GM12878 (cell line): ENCODE data around the gene DCST1. TPM values are rescaled to one million over a fixed set of nuclear protein-coding genes. Genes with fewer than 3 reads are reported as not detected.

Experiments
- ATAC-seq: fragments of 200-7000 bp; cut with Tn5 transposase; 3 replicates; pipeline ENCODE4 v1.9.1; 2020; ENCODE audit warnings: mild to moderate bottlenecking, moderate library complexity
- BruUV-seq: library from RNA; stranded (reverse); fragments of 400-500 nt; replicated peaks from 2 replicates; lab custom pipeline; 2021; lab: Mats Ljungman, UMichigan
- CTCF ChIA-PET: fragments of 300-600 bp; sonication (Branson Sonifier 250); formaldehyde crosslinking; extraction: SDS; loops from one replicate; lab custom pipeline; 2021; ENCODE audit warnings: inconsistent platforms; lab: Yijun Ruan, JAX
- POLR2A ChIA-PET: fragments of 350-600 bp; formaldehyde crosslinking; extraction: SDS; loops from one replicate; lab custom pipeline; 2021; ENCODE audit warnings: inconsistent platforms; lab: Charles Lee
- RAD21 ChIA-PET: fragments of 300-600 bp; sonication (Branson Sonifier 250); formaldehyde crosslinking; loops from one replicate; lab custom pipeline; 2023; ENCODE audit warnings: antibody characterized with exemption; ENCODE audit not compliant: unreplicated experiment; lab: Charles Lee
- SMC1A ChIA-PET: fragments of 300-600 bp; sonication (Branson Sonifier 250); formaldehyde crosslinking; loops from one replicate; lab custom pipeline; 2023; ENCODE audit not compliant: unreplicated experiment, uncharacterized antibody; lab: Charles Lee
- DNase-seq: peaks from one replicate; pipeline ENCODE4 v3.0.0-alpha.2; 2011; ENCODE audit warnings: low read depth, low spot score
- FAIRE-seq: peaks from 3 replicates; lab custom pipeline; 2011; peaks lifted over from hg19 to GRCh38; lab: Jason Lieb, UNC
- H2AFZ ChIP-seq: 2 replicates; pipeline ENCODE4 v1.6.0; 2011; ENCODE audit warnings: low read depth, low read length, control low read depth; ENCODE audit not compliant: control insufficient read depth
- H3K27ac ChIP-seq: 2 replicates; pipeline ENCODE4 v1.5.1; 2011; ENCODE audit warnings: control low read depth; ENCODE audit not compliant: control insufficient read depth, insufficient read depth
- H3K27me3 ChIP-seq, 2 experiments: replicated peaks in 1 of 2; 2 replicates each; pipeline versions ENCODE4 v1.6.0 to v1.6.1; 2011; ENCODE audit warnings: low read length in 1 of 2; ENCODE audit not compliant: control insufficient read depth in 2 of 2, insufficient read depth in 2 of 2
- H3K36me3 ChIP-seq, 2 experiments: 2 replicates each; pipeline ENCODE4 v1.5.1; 2011; ENCODE audit warnings: low read length in 1 of 2; ENCODE audit not compliant: control insufficient read depth in 2 of 2, insufficient read depth in 2 of 2
- H3K4me1 ChIP-seq: 2 replicates; pipeline ENCODE4 v1.6.1; 2011; ENCODE audit warnings: mild to moderate bottlenecking, low read length, moderate library complexity, mixed read lengths; ENCODE audit not compliant: control insufficient read depth, insufficient read depth
- H3K4me2 ChIP-seq: 2 replicates; pipeline ENCODE4 v1.6.0; 2011; ENCODE audit warnings: control low read depth; ENCODE audit not compliant: control insufficient read depth, insufficient read depth
- H3K4me3 ChIP-seq: fragments of 200-600 bp; sonication (generic); 2 replicates; pipeline ENCODE4 v1.5.1; 2016
- H3K79me2 ChIP-seq: 2 replicates; pipeline ENCODE4 v1.6.0; 2011; ENCODE audit warnings: low read length; ENCODE audit not compliant: control insufficient read depth, insufficient read depth
- H3K9ac ChIP-seq: 2 replicates; pipeline ENCODE4 v1.8.0; 2011; ENCODE audit warnings: low read length, control low read depth, mixed read lengths; ENCODE audit not compliant: control insufficient read depth, insufficient read depth
- H3K9me3 ChIP-seq: replicated peaks from 3 replicates; pipeline ENCODE4 v1.5.1; 2011; ENCODE audit warnings: mild to moderate bottlenecking, low read length; ENCODE audit not compliant: control insufficient read depth, insufficient read depth
- H4K20me1 ChIP-seq: 2 replicates; pipeline ENCODE4 v1.6.0; 2011; ENCODE audit not compliant: control insufficient read depth, insufficient read depth
- BCL11A ChIP-seq: IDR thresholded peaks from 2 replicates; pipeline ENCODE4 v1.6.1; 2011; ENCODE audit warnings: low read depth, low read length
- CEBPB ChIP-seq, 2 experiments: fragments of 150-350 bp in 1 of 2; IDR thresholded peaks; 2 replicates each; pipeline ENCODE4 v1.6.1; 2012 to 2014; ENCODE audit warnings: low read depth in 2 of 2, low read length in 2 of 2, borderline replicate concordance in 1 of 2, inconsistent platforms in 1 of 2
- CHD4 ChIP-seq: fragments of 200-600 bp; sonication (generic); IDR thresholded peaks from 2 replicates; pipeline ENCODE4 v1.6.1; 2016; ENCODE audit warnings: mild to moderate bottlenecking
- CREB1 ChIP-seq: IDR thresholded peaks from 2 replicates; pipeline ENCODE4 v1.6.1; 2012; ENCODE audit warnings: low read depth, mild to moderate bottlenecking, inconsistent platforms
- EP300 ChIP-seq, 2 experiments: fragments of 150-350 bp in 1 of 2; IDR thresholded peaks; 2 replicates each; pipeline ENCODE4 v1.6.1; 2011 to 2012; ENCODE audit warnings: low read depth in 2 of 2, low read length in 2 of 2, borderline replicate concordance in 1 of 2, improper control_type of control experiment in 1 of 2, inconsistent platforms in 1 of 2; ENCODE audit not compliant: control insufficient read depth in 1 of 2
- HCFC1 ChIP-seq: fragments of 150-350 bp; IDR thresholded peaks from 2 replicates; pipeline ENCODE4 v1.6.1; 2014; ENCODE audit warnings: low read length
- KLF5 ChIP-seq: fragments of 450-650 bp; IDR thresholded peaks from 2 replicates; pipeline ENCODE4 v1.6.1; 2014; ENCODE audit warnings: mild to moderate bottlenecking; ENCODE audit not compliant: partially characterized antibody
- MXI1 ChIP-seq: fragments of 150-350 bp; IDR thresholded peaks from 2 replicates; pipeline ENCODE4 v1.6.1; 2011; ENCODE audit warnings: low read depth, mild to moderate bottlenecking, inconsistent platforms, low read length, improper control_type of control experiment
- NFIC ChIP-seq: IDR thresholded peaks from 2 replicates; pipeline ENCODE4 v1.6.1; 2012; ENCODE audit warnings: low read depth, mild to moderate bottlenecking, inconsistent platforms, low read length, moderate library complexity
- PKNOX1 ChIP-seq: fragments of 450-650 bp; IDR thresholded peaks from 2 replicates; pipeline ENCODE4 v1.6.1; 2016; ENCODE audit warnings: mild to moderate bottlenecking
- SREBF2 ChIP-seq: IDR thresholded peaks from 2 replicates; pipeline ENCODE4 v1.6.1; 2012; ENCODE audit warnings: mild to moderate bottlenecking, low read length
- STAT3 ChIP-seq: IDR thresholded peaks from 2 replicates; pipeline ENCODE4 v1.6.1; 2011; ENCODE audit warnings: low read depth, low read length, improper control_type of control experiment
- SUPT20H ChIP-seq: IDR thresholded peaks from 2 replicates; pipeline ENCODE4 v1.6.1; 2011; ENCODE audit warnings: low read depth, mild to moderate bottlenecking, low read length, moderate library complexity, borderline replicate concordance; ENCODE audit not compliant: control insufficient read depth
- ZNF24 ChIP-seq: fragments of 450-650 bp; IDR thresholded peaks from 2 replicates; pipeline ENCODE4 v1.6.1; 2017; ENCODE audit warnings: antibody characterized with exemption, mild to moderate bottlenecking
- WGBS: methylation state at CpG from one replicate; pipeline ENCODE4 v1.1.6; 2016; ENCODE audit warnings: low lambda C conversion rate; ENCODE audit not compliant: insufficient replicate concordance, insufficient coverage; ENCODE audit errors: missing lambda C conversion rate; 5-methylcytosine and 5-hydroxymethylcytosine counted together
- in situ Hi-C: fragments of 300-500 bp; cut with MboI; formaldehyde crosslinking; loops from 9 replicates; pipeline ENCODE4 v1.14.3; 2018; ENCODE audit warnings: mixed read lengths
- intact Hi-C: fragments of 100-400 bp; cut with micrococcal nuclease; formaldehyde crosslinking; loops from one replicate; pipeline ENCODE4 v1.14.2; 2022; ENCODE audit not compliant: unreplicated experiment
- polyA plus RNA-seq, 11 experiments: library from polyadenylated mRNA; depleted of rRNA in 4 of 11; unstranded in 6 of 11; stranded (reverse) in 5 of 11; fragments of >200 nt; fragmentation: Nextera tagmentation in 4 of 11; fragmentation: Illumina TruSeq in 1 of 11; extraction: Ambion mirVana in 4 of 11; extraction: Trizol in 1 of 11; gene quantifications; 1 replicate in 1 of 11; 2 replicates in 10 of 11; pipeline versions ENCODE4 v1.2.1 to v1.2.3, GENCODE V29; 2011 to 2016; ENCODE audit warnings: inconsistent platforms in 2 of 11, missing spikeins in 2 of 11, low read depth in 1 of 11
- total RNA-seq, 4 experiments: library from RNA; depleted of rRNA in 3 of 4; stranded (reverse); fragments of >200 nt in 3 of 4; fragmentation: Illumina TruSeq in 1 of 4; extraction: Trizol in 1 of 4; gene quantifications; 2 replicates each; pipeline versions ENCODE4 v1.2.1 to v1.2.3, GENCODE V29; 2013 to 2021
- TF ChIP-seq, protein P1 (sequence below): fragments of 450-650 bp; IDR thresholded peaks from 2 replicates; pipeline ENCODE4 v1.6.1; 2017; ENCODE audit warnings: mild to moderate bottlenecking, low read depth, inconsistent platforms; ENCODE audit not compliant: poor library complexity, severe bottlenecking

Gene DCST1
- total and polyA plus RNA-seq, 10 of the 15 experiments (the other 5 are each of a cell fraction or from before 2014, with no cell fraction given): not detected

DNA sequence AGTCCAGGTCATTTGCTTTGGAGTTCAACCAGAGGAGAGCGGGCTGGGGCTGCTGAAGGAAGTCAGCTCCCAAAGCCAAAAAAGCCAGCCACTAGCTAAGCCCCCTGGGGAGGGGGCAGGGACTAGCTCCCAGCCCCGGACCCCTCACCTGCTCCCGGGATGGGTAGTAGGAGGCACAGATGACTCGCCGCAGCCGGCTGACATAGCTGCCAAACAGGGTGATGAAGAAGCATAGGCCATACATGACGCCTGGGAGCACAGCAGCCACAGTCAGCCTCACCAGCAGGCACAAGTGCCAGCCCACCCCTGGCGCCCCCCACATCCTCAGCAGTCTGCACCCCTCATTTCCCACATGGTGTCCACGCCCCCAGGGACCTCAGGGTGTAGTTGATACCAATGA lies 7.5 kb upstream of the DCST1 start:
- H3K9me3 ChIP-seq: no peaks in the 10 kb centered on the region
- 29% methylated on average over 9 of the region's 9 CpGs for WGBS
- H3K9ac ChIP-seq: no peak overlapping the region
- ATAC-seq (no peak), DNase-seq (no peak), FAIRE-seq (no peak)
- no peak overlapping the region for H2AFZ ChIP-seq
- in situ Hi-C loops: no loop called here
- CTCF ChIA-PET: interaction anchor here (0.5 to 1.0 kb wide), 2 partner anchors 9 to 669 kb away, joined by 3 read pairs; no protein-coding TSS in a partner anchor
- no peaks in the 10 kb centered on the region for H3K36me3 ChIP-seq
- intact Hi-C loops: no loop called here
- H3K4me1 ChIP-seq: no peaks in the 10 kb centered on the region
- H3K27ac ChIP-seq: no peak overlapping the region
- no peak overlapping the region for H3K4me2 ChIP-seq
- no TSS peak for BruUV-seq
- H3K79me2 ChIP-seq: no peaks in the 10 kb centered on the region
- POLR2A ChIA-PET: no interaction called here
- H3K4me3 ChIP-seq: no peak overlapping the region
- RAD21 ChIA-PET: interaction anchor here (1.3 kb wide), 1 partner anchor 8 kb away, joined by 3 read pairs; no protein-coding TSS in a partner anchor
- H4K20me1 ChIP-seq: no peaks in the 10 kb centered on the region
- TF ChIP-seq CHD4 (no peak), CREB1 (no peak), SREBF2 (no peak)
- TF ChIP-seq, all 136 proteins: peak for 0
- no peaks in the 10 kb centered on the region; a peak in 1 of 4 replicates for H3K27me3 ChIP-seq
- SMC1A ChIA-PET: no interaction called here

GRCh38 chr1:155026588-155026987 lies 7.0 kb upstream of the DCST1 start:
- DNase-seq (no peak), FAIRE-seq (no peak), ATAC-seq (no peak)
- ChIA-PET POLR2A (no interaction called here), RAD21 (interaction anchor here (1.3 kb wide), 1 partner anchor 9 kb away, joined by 3 read pairs; no protein-coding TSS in a partner anchor), CTCF (interaction anchor here (0.6 kb wide), 1 partner anchor 76 kb away, joined by 3 read pairs; no protein-coding TSS in a partner anchor), SMC1A (no interaction called here)
- Histone ChIP-seq H3K36me3 (no peaks in the 10 kb centered on the region), H3K27ac (no peak overlapping the region), H2AFZ (no peak overlapping the region), H3K4me2 (no peak overlapping the region), H3K79me2 (no peaks in the 10 kb centered on the region), H3K4me3 (no peak overlapping the region), H3K27me3 (no peaks in the 10 kb centered on the region; a peak in 1 of 4 replicates), H3K4me1 (no peaks in the 10 kb centered on the region), H3K9me3 (no peaks in the 10 kb centered on the region), H3K9ac (no peak overlapping the region), H4K20me1 (no peaks in the 10 kb centered on the region)
- WGBS: 50% methylated on average over 6 of the region's 6 CpGs
- BruUV-seq: no TSS peak
- intact Hi-C loops (no loop called here), in situ Hi-C loops (no loop called here)
- TF ChIP-seq NFIC (no peak), KLF5 (no peak), PKNOX1 (no peak), BCL11A (no peak), HCFC1 (no peak), STAT3 (no peak), ZNF24 (no peak), SUPT20H (no peak), EP300 (IDR thresholded peaks at IDR 0.05; ENCODE audit: borderline replicate concordance in 1 of 2, control insufficient read depth in 1 of 2, low read depth in 2 of 2, low read length in 2 of 2) (no peak), CEBPB (IDR thresholded peaks at IDR 0.05; ENCODE audit: borderline replicate concordance in 1 of 2, low read depth in 2 of 2, low read length in 2 of 2) (no peak), MXI1 (no peak)
- TF ChIP-seq, protein P1, sequence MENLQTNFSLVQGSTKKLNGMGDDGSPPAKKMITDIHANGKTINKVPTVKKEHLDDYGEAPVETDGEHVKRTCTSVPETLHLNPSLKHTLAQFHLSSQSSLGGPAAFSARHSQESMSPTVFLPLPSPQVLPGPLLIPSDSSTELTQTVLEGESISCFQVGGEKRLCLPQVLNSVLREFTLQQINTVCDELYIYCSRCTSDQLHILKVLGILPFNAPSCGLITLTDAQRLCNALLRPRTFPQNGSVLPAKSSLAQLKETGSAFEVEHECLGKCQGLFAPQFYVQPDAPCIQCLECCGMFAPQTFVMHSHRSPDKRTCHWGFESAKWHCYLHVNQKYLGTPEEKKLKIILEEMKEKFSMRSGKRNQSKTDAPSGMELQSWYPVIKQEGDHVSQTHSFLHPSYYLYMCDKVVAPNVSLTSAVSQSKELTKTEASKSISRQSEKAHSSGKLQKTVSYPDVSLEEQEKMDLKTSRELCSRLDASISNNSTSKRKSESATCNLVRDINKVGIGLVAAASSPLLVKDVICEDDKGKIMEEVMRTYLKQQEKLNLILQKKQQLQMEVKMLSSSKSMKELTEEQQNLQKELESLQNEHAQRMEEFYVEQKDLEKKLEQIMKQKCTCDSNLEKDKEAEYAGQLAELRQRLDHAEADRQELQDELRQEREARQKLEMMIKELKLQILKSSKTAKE: no peak
